T-helper 17 cell (primary cell): ENCODE results near the gene BGN. TPM values are rescaled to one million over a fixed set of nuclear protein-coding genes. Genes with fewer than 3 reads are reported as not detected.

Source experiments
- ATAC-seq: fragments of 150-1000 bp; cut with Tn5 transposase; 2 replicates; pipeline ENCODE4 v1.10.0; 2021; ENCODE audit warnings: mild to moderate bottlenecking, moderate library complexity
- DNase-seq, 3 donors: peaks; one replicate each; pipeline versions ENCODE4 v3.0.0 to v3.0.0-alpha.2; 2020 to 2021
- H3K9me3 ChIP-seq: one replicate; pipeline ENCODE4 v1.7.0; 2013; ENCODE audit warnings: low read length, mild to moderate bottlenecking; ENCODE audit not compliant: control insufficient read depth, poor library complexity, severe bottlenecking
- H3K27ac Mint-ChIP-seq: one replicate; pipeline ENCODE4 v1.8.0; 2022; ENCODE audit warnings: mild to moderate bottlenecking, moderate library complexity, mixed read lengths
- H3K27me3 Mint-ChIP-seq: one replicate; pipeline ENCODE4 v1.8.0; 2022; ENCODE audit warnings: mixed read lengths
- H3K36me3 Mint-ChIP-seq: one replicate; pipeline ENCODE4 v1.8.0; 2022; ENCODE audit warnings: low read depth, mixed read lengths
- H3K4me1 Mint-ChIP-seq: one replicate; pipeline ENCODE4 v1.8.0; 2022; ENCODE audit warnings: mild to moderate bottlenecking, mixed read lengths
- H3K4me3 Mint-ChIP-seq: one replicate; pipeline ENCODE4 v1.8.0; 2022; ENCODE audit warnings: mild to moderate bottlenecking, moderate library complexity, mixed read lengths
- total RNA-seq, 4 donors: library from RNA in 2 of 4; stranded (reverse) in 2 of 4; gene quantifications; one replicate each; pipeline ENCODE4 v1.2.3 and lab custom pipeline; 2022 to 2026

Gene BGN
- total RNA-seq, 2 donors from 2014 or later: not detected

GRCh38 chrX:153539979-153540358, 45.2 kb downstream of the BGN start:
- Mint-ChIP-seq H3K36me3 (no peaks in the 10 kb centered on the region), H3K4me3 (no peak overlapping the region), H3K4me1 (no peaks in the 10 kb centered on the region), H3K27ac (no peak overlapping the region), H3K27me3 (no peaks in the 10 kb centered on the region)
- DNase-seq (no peak), ATAC-seq (no peak)
- H3K9me3 ChIP-seq: no peaks in the 10 kb centered on the region

DNA sequence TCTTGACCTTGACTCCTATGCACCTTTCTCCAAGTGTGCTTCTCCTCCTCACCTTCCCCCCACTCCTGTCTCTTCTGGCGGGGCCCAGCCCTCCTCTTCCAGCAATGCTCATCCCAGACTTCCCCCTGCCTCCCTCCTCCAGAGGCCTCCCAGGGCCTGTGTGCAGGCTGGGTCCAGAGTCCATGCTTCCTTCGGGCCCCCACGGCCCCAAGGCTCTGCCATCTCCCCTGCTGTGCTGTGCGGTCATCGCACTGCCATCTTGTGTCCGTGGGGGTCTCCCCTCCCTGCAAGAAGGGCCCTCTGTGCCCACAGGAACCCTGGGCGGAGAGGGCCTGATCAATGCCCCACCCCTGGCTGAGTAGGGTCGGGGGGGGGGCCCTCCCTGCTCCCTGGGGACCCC, 49.9 kb downstream of the BGN start:
- Mint-ChIP-seq H3K4me1 (no peaks in the 10 kb centered on the region), H3K27ac (no peak overlapping the region), H3K36me3 (no peaks in the 10 kb centered on the region), H3K27me3 (no peaks in the 10 kb centered on the region), H3K4me3 (no peak overlapping the region)
- H3K9me3 ChIP-seq: no peaks in the 10 kb centered on the region
- ATAC-seq (no peak), DNase-seq (no peak)

GRCh38 chrX:153546386-153546785, 51.6 kb downstream of the BGN start:
- no peaks in the 10 kb centered on the region for H3K9me3 ChIP-seq
- no peak overlapping the region for H3K4me3 Mint-ChIP-seq
- DNase-seq (no peak), ATAC-seq (no peak)
- H3K27me3 Mint-ChIP-seq: no peaks in the 10 kb centered on the region
- no peak overlapping the region for H3K27ac Mint-ChIP-seq
- H3K36me3 Mint-ChIP-seq: no peaks in the 10 kb centered on the region
- H3K4me1 Mint-ChIP-seq: no peaks in the 10 kb centered on the region

DNA sequence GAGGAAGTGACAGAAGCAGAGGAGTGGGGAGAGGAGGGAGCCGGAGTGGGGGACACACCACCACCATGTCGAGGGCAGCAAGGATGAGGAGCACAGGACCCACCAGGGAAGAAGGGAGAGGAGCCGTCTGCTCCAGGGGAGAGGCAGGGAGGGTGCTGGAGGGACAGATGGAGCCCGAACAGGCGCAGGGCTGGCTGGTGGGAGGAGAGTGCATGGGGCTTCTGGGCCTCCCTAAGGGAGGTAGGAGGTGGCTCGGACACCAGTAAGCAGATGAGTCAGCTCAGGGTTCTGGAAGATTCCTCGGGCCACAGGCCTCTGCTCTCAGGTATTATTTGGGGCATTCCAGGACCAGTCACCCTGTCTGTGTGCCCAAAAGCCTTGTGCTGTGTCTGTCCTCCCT, 52.4 kb downstream of the BGN start:
- Mint-ChIP-seq H3K4me1 (no peaks in the 10 kb centered on the region), H3K36me3 (no peaks in the 10 kb centered on the region), H3K27ac (no peak overlapping the region), H3K4me3 (no peak overlapping the region), H3K27me3 (no peaks in the 10 kb centered on the region)
- DNase-seq (no peak), ATAC-seq (no peak)
- no peaks in the 10 kb centered on the region for H3K9me3 ChIP-seq

DNA sequence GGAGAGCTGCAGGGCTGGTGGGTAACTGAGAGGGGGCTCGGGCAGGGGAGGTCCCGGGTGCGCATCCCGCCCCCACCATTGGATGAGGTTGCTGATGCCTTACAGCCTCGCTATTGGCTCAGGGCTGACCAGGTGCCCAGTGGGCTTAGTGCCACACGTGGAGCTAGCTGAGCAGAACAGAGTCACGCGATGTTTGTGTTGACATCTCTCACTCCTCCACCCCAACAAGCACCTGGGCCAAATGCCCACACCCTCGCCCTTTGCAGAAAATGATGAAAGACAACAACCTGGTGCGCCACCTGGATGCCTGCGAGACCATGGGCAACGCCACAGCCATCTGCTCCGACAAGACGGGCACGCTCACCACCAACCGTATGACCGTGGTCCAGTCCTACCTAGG, 54.5 kb downstream of the BGN start:
- no peak overlapping the region for H3K27ac Mint-ChIP-seq
- DNase-seq (no peak), ATAC-seq (no peak)
- H3K9me3 ChIP-seq: no peaks in the 10 kb centered on the region
- no peaks in the 10 kb centered on the region for H3K27me3 Mint-ChIP-seq
- no peaks in the 10 kb centered on the region for H3K4me1 Mint-ChIP-seq
- no peak overlapping the region for H3K4me3 Mint-ChIP-seq
- no peaks in the 10 kb centered on the region for H3K36me3 Mint-ChIP-seq

GRCh38 chrX:153549807-153550206, 55.0 kb downstream of the BGN start:
- no peaks in the 10 kb centered on the region for H3K36me3 Mint-ChIP-seq
- H3K4me1 Mint-ChIP-seq: no peaks in the 10 kb centered on the region
- DNase-seq (no peak), ATAC-seq (no peak)
- H3K27ac Mint-ChIP-seq: no peak overlapping the region
- H3K27me3 Mint-ChIP-seq: no peaks in the 10 kb centered on the region
- H3K9me3 ChIP-seq: no peaks in the 10 kb centered on the region
- H3K4me3 Mint-ChIP-seq: no peak overlapping the region

- Mint-ChIP-seq H3K4me3 (no peak overlapping the region), H3K36me3 (no peaks in the 10 kb centered on the region), H3K4me1 (no peaks in the 10 kb centered on the region), H3K27ac (no peak overlapping the region), H3K27me3 (no peaks in the 10 kb centered on the region)
- DNase-seq (no peak), ATAC-seq (no peak)
- no peaks in the 10 kb centered on the region for H3K9me3 ChIP-seq
These were observed 56.4 kb downstream of the BGN start for GRCh38 chrX:153551135-153551534.

GRCh38 chrX:153554519-153555167, 59.9 kb downstream of the BGN start:
- ATAC-seq (peak; percentile 60), DNase-seq (peak; percentile 23 to 45 (median 31))
- Mint-ChIP-seq H3K4me1 (no peaks in the 10 kb centered on the region), H3K27me3 (no peaks in the 10 kb centered on the region), H3K4me3 (no peak overlapping the region), H3K36me3 (no peaks in the 10 kb centered on the region), H3K27ac (no peak overlapping the region)
- H3K9me3 ChIP-seq: no peaks in the 10 kb centered on the region

DNA sequence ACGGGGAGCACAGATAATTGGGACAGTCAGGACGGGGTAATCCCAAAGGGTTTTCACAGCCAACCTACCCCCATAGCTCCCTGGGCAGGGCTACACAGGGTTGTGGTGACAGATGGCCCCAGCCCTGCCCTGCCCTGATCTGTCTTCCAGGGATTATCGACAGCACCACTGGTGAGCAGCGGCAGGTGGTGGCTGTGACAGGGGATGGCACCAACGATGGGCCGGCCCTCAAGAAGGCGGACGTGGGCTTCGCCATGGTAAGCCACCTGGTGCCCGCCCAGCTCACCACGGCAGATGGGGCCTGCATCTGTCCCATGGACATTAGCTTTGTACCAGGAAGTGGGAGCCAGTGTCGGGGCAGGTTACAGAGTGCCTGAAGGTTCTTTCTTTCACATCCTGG, 62.0 kb downstream of the BGN start:
- no peak for DNase-seq
- Mint-ChIP-seq H3K27ac (no peak overlapping the region), H3K27me3 (no peaks in the 10 kb centered on the region), H3K36me3 (no peaks in the 10 kb centered on the region), H3K4me3 (no peak overlapping the region), H3K4me1 (no peaks in the 10 kb centered on the region)
- no peak for ATAC-seq
- no peaks in the 10 kb centered on the region for H3K9me3 ChIP-seq

DNA sequence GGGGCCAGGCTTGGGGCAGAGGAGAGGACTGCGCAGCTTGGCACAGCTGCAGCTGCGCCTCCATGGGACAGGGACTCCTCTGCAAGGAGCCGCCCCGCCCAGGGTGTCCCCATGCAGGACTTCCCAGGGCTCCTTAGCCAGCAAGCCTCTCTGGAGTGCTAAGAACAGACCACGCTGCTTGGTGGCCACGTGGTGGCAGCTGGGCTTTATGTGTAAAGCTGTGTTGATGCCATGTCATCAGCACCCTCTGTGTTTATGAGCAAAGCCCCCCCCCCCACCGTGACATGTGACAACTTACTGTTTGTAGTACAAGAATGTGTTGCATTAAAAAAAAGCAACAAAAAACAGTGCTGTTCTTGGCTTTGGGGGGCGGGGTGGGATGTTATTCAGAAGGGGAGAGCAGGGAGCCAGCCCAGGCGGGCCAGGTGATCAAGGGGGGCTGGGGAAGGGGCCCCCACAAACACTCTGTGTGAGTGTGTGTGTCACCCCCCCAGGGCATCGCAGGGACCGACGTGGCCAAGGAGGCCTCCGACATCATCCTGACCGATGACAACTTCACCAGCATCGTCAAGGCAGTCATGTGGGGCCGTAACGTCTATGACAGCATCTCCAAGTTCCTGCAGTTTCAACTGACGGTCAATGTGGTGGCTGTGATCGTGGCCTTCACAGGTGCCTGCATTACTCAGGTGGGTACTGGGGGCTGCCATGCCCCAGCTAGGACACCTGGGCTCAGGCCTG, 63.0 kb downstream of the BGN start:
- H3K4me3 Mint-ChIP-seq: no peak overlapping the region
- no peaks in the 10 kb centered on the region for H3K27me3 Mint-ChIP-seq
- ATAC-seq (no peak), DNase-seq (no peak)
- H3K9me3 ChIP-seq: no peaks in the 10 kb centered on the region
- no peaks in the 10 kb centered on the region for H3K4me1 Mint-ChIP-seq
- H3K36me3 Mint-ChIP-seq: no peaks in the 10 kb centered on the region
- no peak overlapping the region for H3K27ac Mint-ChIP-seq

Other genes starting within 250 kb of the BGN start
- gene PNMA6F, start 173.2 kb upstream of the BGN start, total RNA-seq: not detected
- 10 to 100 TPM; 12.0 to 12.4 TPM for gene ZNF275, start 160.8 kb upstream of the BGN start, total RNA-seq
- gene PNMA6E, start 93.6 kb upstream of the BGN start, total RNA-seq: not detected
- 1 to 10 TPM in 1 of 2 donors, under 1 TPM in 1; 0.50 to 1.2 TPM for gene ZFP92, start 83.5 kb upstream of the BGN start, total RNA-seq
- 1 to 10 TPM; 2.0 to 3.3 TPM for gene TREX2, start 48.9 kb upstream of the BGN start, total RNA-seq
- gene HAUS7, start 24.4 kb upstream of the BGN start, total RNA-seq: 10 to 100 TPM; 27.1 to 34.2 TPM
- gene ATP2B3, start 22.7 kb downstream of the BGN start, total RNA-seq: not detected
- gene CCNQ, start 104.2 kb downstream of the BGN start, total RNA-seq: 10 to 100 TPM; 14.6 to 19.2 TPM
- not detected for gene DUSP9, start 152.2 kb downstream of the BGN start, total RNA-seq
- gene PNCK, start 178.8 kb downstream of the BGN start, total RNA-seq: under 1 TPM in 1 of 2 donors, not detected in 1; 0.72 TPM
- gene SLC6A8, start 192.9 kb downstream of the BGN start, total RNA-seq: 1 to 10 TPM; 3.4 to 4.4 TPM
- gene BCAP31, start 229.4 kb downstream of the BGN start, total RNA-seq: 100 to 1,000 TPM; 101 TPM
- 10 to 100 TPM; 14.7 to 17.7 TPM for gene ABCD1, start 229.9 kb downstream of the BGN start, total RNA-seq